Upper lobe of left lung (tissue), 6 donors: ENCODE measurements around the gene OR11A1. TPM values are rescaled to one million over a fixed set of nuclear protein-coding genes. Genes with fewer than 3 reads are reported as not detected.

Source experiments
- ATAC-seq, 2 donors: fragments of 200-7000 bp; cut with Tn5 transposase; one replicate each; pipeline ENCODE4 v1.9.1; 2022; ENCODE audit warnings: mild to moderate bottlenecking in 2 of 2, moderate library complexity in 2 of 2; ENCODE audit not compliant: low FRiP score in 2 of 2
- DNase-seq, 2 donors: peaks; one replicate each; pipeline ENCODE4 v3.0.0-alpha.2; 2019 to 2020
- H3K27ac ChIP-seq, 4 donors: fragments of 200-600 bp; sonication (generic); one replicate each; pipeline ENCODE4 v1.5.1; 2016 to 2019
- H3K27me3 ChIP-seq, 4 donors: fragments of 200-600 bp; sonication (generic); one replicate each; pipeline ENCODE4 v1.5.1; 2017 to 2019
- H3K36me3 ChIP-seq, 4 donors: fragments of 200-600 bp; sonication (generic); one replicate each; pipeline ENCODE4 v1.5.1; 2016 to 2019
- H3K4me1 ChIP-seq, 4 donors: fragments of 200-600 bp; sonication (generic); one replicate each; pipeline ENCODE4 v1.5.1; 2018 to 2019
- H3K4me3 ChIP-seq, 4 donors: fragments of 200-600 bp; sonication (generic); one replicate each; pipeline ENCODE4 v1.5.1; 2017 to 2019; ENCODE audit warnings: mild to moderate bottlenecking in 2 of 4, moderate library complexity in 1 of 4
- H3K9me3 ChIP-seq, 4 donors: fragments of 200-600 bp; sonication (generic); one replicate each; pipeline ENCODE4 v1.5.1; 2018 to 2019
- CTCF ChIP-seq, 6 experiments: fragments of 450-650 bp in 4 of 6; fragments of 200-600 bp in 2 of 6; sonication (generic) in 2 of 6; IDR thresholded peaks; one replicate each; pipeline ENCODE4 v1.5.1; 2016 to 2019; ENCODE audit warnings: antibody characterized with exemption in 6 of 6
- EP300 ChIP-seq, 4 donors: sonication (generic); formaldehyde crosslinking; IDR thresholded peaks; one replicate each; pipeline ENCODE4 v1.5.1; 2017; ENCODE audit warnings: antibody characterized with exemption in 4 of 4, control low read depth in 2 of 4
- POLR2A ChIP-seq, 4 donors: fragments of 450-650 bp; IDR thresholded peaks; one replicate each; pipeline ENCODE4 v1.5.1; 2016 to 2017; ENCODE audit warnings: antibody characterized with exemption in 4 of 4, mild to moderate bottlenecking in 2 of 4
- POLR2AphosphoS5 ChIP-seq, 2 donors: sonication (generic); formaldehyde crosslinking; IDR thresholded peaks; one replicate each; pipeline ENCODE4 v1.5.1; 2017; ENCODE audit warnings: antibody characterized with exemption in 2 of 2
- WGBS, 2 donors: methylation state at CpG; one replicate each; pipeline ENCODE4 v1.1.5; 2017 to 2018; 5-methylcytosine and 5-hydroxymethylcytosine counted together
- total RNA-seq, 6 donors: library from RNA; depleted of rRNA in 4 of 6; stranded (reverse); fragments of >200 nt in 4 of 6; gene quantifications; one replicate each; pipeline versions ENCODE4 v1.1.0 to v1.2.1, GENCODE V29; 2016 to 2021
- donor health status: DM: no; HTN: no; CAD: no; lungs with moderate emphysema.
- donor health status: DM: no; HTN: yes; CAD: no; lungs with severe emphysema.

OR11A1 gene
- total RNA-seq, 6 donors from 2014 or later, result not detected

GRCh38 chr6:29490055-29490454 is 33.2 kb upstream of the OR11A1 start:
- TF ChIP-seq POLR2A (IDR thresholded peaks at IDR 0.05) (no peak), CTCF (IDR thresholded peaks at IDR 0.05) (no peak), EP300 (IDR thresholded peaks at IDR 0.05) (no peak), POLR2AphosphoS5 (IDR thresholded peaks at IDR 0.05) (no peak)
- no peaks in the 10 kb centered on the region for H3K4me1 ChIP-seq
- H3K4me3 ChIP-seq, result no peak overlapping the region
- DNase-seq (no peak), ATAC-seq (no peak)
- H3K36me3 ChIP-seq, result no peaks in the 10 kb centered on the region
- WGBS, 2 donors, result 69 to 76% methylated on average over 3 of the region's 3 CpGs
- no peaks in the 10 kb centered on the region for H3K27me3 ChIP-seq
- H3K27ac ChIP-seq, result no peak overlapping the region
- no peaks in the 10 kb centered on the region for H3K9me3 ChIP-seq

- Histone ChIP-seq H3K9me3 (no peaks in the 10 kb centered on the region), H3K4me1 (no peaks in the 10 kb centered on the region), H3K4me3 (no peak overlapping the region), H3K36me3 (no peaks in the 10 kb centered on the region), H3K27me3 (no peaks in the 10 kb centered on the region), H3K27ac (no peak overlapping the region)
- 92 to 94% methylated on average over 8 of the region's 8 CpGs for WGBS, 2 donors
- ATAC-seq (no peak), DNase-seq (no peak)
- TF ChIP-seq POLR2A (IDR thresholded peaks at IDR 0.05) (no peak), POLR2AphosphoS5 (IDR thresholded peaks at IDR 0.05) (no peak), EP300 (IDR thresholded peaks at IDR 0.05) (no peak)
These were observed 32.4 kb upstream of the OR11A1 start for GRCh38 chr6:29489286-29489685.

GRCh38 chr6:29488874-29489273 is 32.0 kb upstream of the OR11A1 start:
- no peak for TF ChIP-seq EP300 (IDR thresholded peaks at IDR 0.05)
- TF ChIP-seq CTCF (IDR thresholded peaks at IDR 0.05), result no peak
- no peak for TF ChIP-seq POLR2A (IDR thresholded peaks at IDR 0.05)
- TF ChIP-seq POLR2AphosphoS5 (IDR thresholded peaks at IDR 0.05), result no peak
- Histone ChIP-seq H3K36me3 (no peaks in the 10 kb centered on the region), H3K27me3 (no peaks in the 10 kb centered on the region), H3K4me3 (no peak overlapping the region), H3K9me3 (no peaks in the 10 kb centered on the region), H3K27ac (no peak overlapping the region), H3K4me1 (no peaks in the 10 kb centered on the region)
- DNase-seq, result no peak
- ATAC-seq, result no peak

GRCh38 chr6:29487660-29488059 is 30.8 kb upstream of the OR11A1 start, which contains the start of gene MAS1L:
Gene MAS1L (minus strand): TSS chr6:29487956. CDS start chr6:29487902, 54 bp downstream.
- no peak within 1 kb of the TSS for H3K4me3 ChIP-seq
- no peaks in the 10 kb centered on the region for H3K9me3 ChIP-seq
- TF ChIP-seq CTCF (IDR thresholded peaks at IDR 0.05), result no peak
- TF ChIP-seq EP300 (IDR thresholded peaks at IDR 0.05), result no peak
- TF ChIP-seq POLR2A (IDR thresholded peaks at IDR 0.05), result no peak
- no peak for TF ChIP-seq POLR2AphosphoS5 (IDR thresholded peaks at IDR 0.05)
- no peak within 1 kb of the TSS for H3K27ac ChIP-seq
- H3K36me3 ChIP-seq, result no peaks in the 10 kb centered on the region
- no peaks in the 10 kb centered on the region for H3K27me3 ChIP-seq
- DNase-seq, result no peak
- 96 to 100% methylated on average over 2 of the region's 2 CpGs for WGBS, 2 donors
- H3K4me1 ChIP-seq, result no peaks in the 10 kb centered on the region
- ATAC-seq, result no peak

GRCh38 chr6:29487131-29487530 is 30.3 kb upstream of the OR11A1 start:
- TF ChIP-seq CTCF (IDR thresholded peaks at IDR 0.05) (no peak), EP300 (IDR thresholded peaks at IDR 0.05) (no peak), POLR2AphosphoS5 (IDR thresholded peaks at IDR 0.05) (no peak), POLR2A (IDR thresholded peaks at IDR 0.05) (no peak)
- WGBS, 2 donors, result 84 to 87% methylated on average over 5 of the region's 5 CpGs
- ATAC-seq, result no peak

More at GRCh38 chr6:29487131-29487530, 30.3 kb upstream of the OR11A1 start:
- Histone ChIP-seq H3K9me3 (no peaks in the 10 kb centered on the region), H3K27ac (no peak overlapping the region), H3K4me3 (no peak overlapping the region), H3K27me3 (no peaks in the 10 kb centered on the region), H3K4me1 (no peaks in the 10 kb centered on the region), H3K36me3 (no peaks in the 10 kb centered on the region)
- no peak for DNase-seq
